H1 (cell line): ENCODE data around the gene MIB2. TPM values are rescaled to one million over a fixed set of nuclear protein-coding genes. Genes with fewer than 3 reads are reported as not detected.

Experiments used
- CTCF ChIA-PET: fragments of 300-600 bp; sonication (Branson Sonifier 250); formaldehyde crosslinking; loops from one replicate; lab custom pipeline; 2021; ENCODE audit not compliant: partially characterized antibody; lab: Charles Lee
- POLR2A ChIA-PET: fragments of 300-600 bp; sonication (Branson Sonifier 250); formaldehyde crosslinking; loops from one replicate; lab custom pipeline; 2021; ENCODE audit warnings: inconsistent platforms; ENCODE audit not compliant: partially characterized antibody; lab: Charles Lee
- DNase-seq, 2 experiments: peaks; one replicate each; pipeline versions ENCODE4 v3.0.0 to v3.0.0-alpha.2; 2010 to 2022; ENCODE audit warnings: low spot score in 2 of 2, low read depth in 1 of 2, mixed read lengths in 1 of 2
- FAIRE-seq: peaks from 2 replicates; lab custom pipeline; 2011; peaks lifted over from hg19 to GRCh38; lab: Jason Lieb, UNC
- H2AFZ ChIP-seq: 2 replicates; pipeline ENCODE4 v1.8.1; 2012; ENCODE audit warnings: low read length, inconsistent platforms
- H2AK5ac ChIP-seq: 2 replicates; pipeline ENCODE4 v1.6.1; 2013; ENCODE audit warnings: low read depth, low read length
- H2BK120ac ChIP-seq: replicated peaks from 2 replicates; pipeline ENCODE3; 2013; ENCODE audit warnings: low read depth, low read length, inconsistent platforms
- H2BK12ac ChIP-seq: 2 replicates; pipeline ENCODE4 v1.6.1; 2013; ENCODE audit warnings: low read depth, low read length
- H2BK15ac ChIP-seq: 2 replicates; pipeline ENCODE4 v1.6.1; 2013; ENCODE audit warnings: low read length
- H2BK20ac ChIP-seq: 2 replicates; pipeline ENCODE4 v1.6.1; 2013; ENCODE audit warnings: low read length
- H2BK5ac ChIP-seq: 2 replicates; pipeline ENCODE4 v1.6.1; 2013; ENCODE audit warnings: low read depth, low read length
- H3K14ac ChIP-seq: 2 replicates; pipeline ENCODE4 v1.6.1; 2013; ENCODE audit warnings: inconsistent platforms; ENCODE audit not compliant: insufficient read length
- H3K18ac ChIP-seq: 2 replicates; pipeline ENCODE4 v1.6.1; 2013; ENCODE audit warnings: low read length; ENCODE audit errors: extremely low read depth
- H3K23ac ChIP-seq: 2 replicates; pipeline ENCODE4 v1.6.1; 2013; ENCODE audit warnings: inconsistent platforms; ENCODE audit not compliant: insufficient read length
- H3K23me2 ChIP-seq: 2 replicates; pipeline ENCODE4 v1.6.1; 2013; ENCODE audit warnings: low read depth, low read length
- H3K27ac ChIP-seq: 2 replicates; pipeline ENCODE4 v1.6.1; 2011; ENCODE audit warnings: low read depth, low read length, inconsistent platforms
- H3K27me3 ChIP-seq, 4 experiments: replicated peaks in 1 of 4; 1 replicate in 1 of 4; 2 replicates in 3 of 4; pipeline versions ENCODE4 v1.6.1 to v1.8.1; 2011 to 2013; ENCODE audit warnings: low read length in 3 of 4, mild to moderate bottlenecking in 3 of 4, inconsistent platforms in 2 of 4, mixed read lengths in 2 of 4, moderate library complexity in 1 of 4; ENCODE audit not compliant: control insufficient read depth in 3 of 4, insufficient read depth in 3 of 4; ENCODE audit errors: extremely low read depth in 1 of 4
- H3K36me3 ChIP-seq, 4 experiments: 2 replicates each; pipeline versions ENCODE4 v1.6.1 to v1.8.1; 2011 to 2013; ENCODE audit warnings: mild to moderate bottlenecking in 4 of 4, low read length in 3 of 4, moderate library complexity in 2 of 4, control low read depth in 1 of 4, inconsistent platforms in 1 of 4; ENCODE audit not compliant: insufficient read depth in 4 of 4, control insufficient read depth in 2 of 4
- H3K4ac ChIP-seq: replicated peaks from 2 replicates; pipeline ENCODE3; 2013; ENCODE audit warnings: low read length, low read depth, mixed read lengths, inconsistent platforms; ENCODE audit not compliant: insufficient read length
- H3K4me1 ChIP-seq, 4 experiments: replicated peaks in 1 of 4; 1 replicate in 1 of 4; 2 replicates in 3 of 4; pipeline versions ENCODE4 v1.6.1 to v1.8.1; 2011 to 2013; ENCODE audit warnings: low read length in 3 of 4, inconsistent platforms in 2 of 4, mixed read lengths in 1 of 4; ENCODE audit not compliant: insufficient read depth in 4 of 4, control insufficient read depth in 3 of 4
- H3K4me2 ChIP-seq, 2 experiments: 2 replicates each; pipeline versions ENCODE4 v1.6.1 to v1.8.1; 2011 to 2013; ENCODE audit warnings: low read depth in 2 of 2, low read length in 2 of 2, control low read depth in 1 of 2, inconsistent platforms in 1 of 2, mild to moderate bottlenecking in 1 of 2; ENCODE audit not compliant: insufficient read depth in 1 of 2
- H3K4me3 ChIP-seq, 4 experiments: fragments of 200-600, 300-600 bp in 1 of 4; sonication (generic), shearing (Covaris generic), sonication (Bioruptor Twin) in 1 of 4; 2 replicates each; pipeline versions ENCODE4 v1.5.1 to v1.8.1; 2011 to 2016; ENCODE audit warnings: low read length in 4 of 4, low read depth in 3 of 4, control low read depth in 2 of 4, inconsistent platforms in 2 of 4, mild to moderate bottlenecking in 2 of 4, mixed read lengths in 1 of 4, moderate library complexity in 1 of 4; ENCODE audit not compliant: insufficient read depth in 2 of 4; ENCODE audit errors: extremely low read depth in 1 of 4
- H3K56ac ChIP-seq: replicated peaks from 2 replicates; pipeline ENCODE3; 2013; ENCODE audit warnings: low read depth, mild to moderate bottlenecking, mixed read lengths, low read length, inconsistent platforms; ENCODE audit not compliant: insufficient read length
- H3K79me1 ChIP-seq: 2 replicates; pipeline ENCODE4 v1.6.1; 2013; ENCODE audit warnings: low read depth, low read length, control low read depth
- H3K79me2 ChIP-seq, 2 experiments: 2 replicates each; pipeline versions ENCODE4 v1.6.1 to v1.8.1; 2012 to 2013; ENCODE audit warnings: low read length in 2 of 2, mild to moderate bottlenecking in 2 of 2, inconsistent platforms in 1 of 2; ENCODE audit not compliant: insufficient read depth in 2 of 2, control insufficient read depth in 1 of 2
- H3K9ac ChIP-seq, 4 experiments: replicated peaks in 1 of 4; 1 replicate in 1 of 4; 2 replicates in 3 of 4; pipeline versions ENCODE4 v1.6.1 to v1.8.1; 2011 to 2013; ENCODE audit warnings: low read depth in 3 of 4, low read length in 3 of 4, control low read depth in 2 of 4, mild to moderate bottlenecking in 2 of 4, moderate library complexity in 2 of 4, inconsistent platforms in 1 of 4; ENCODE audit errors: extremely low read depth in 1 of 4
- H3K9me3 ChIP-seq, 2 experiments: 2 replicates each; pipeline versions ENCODE4 v1.6.1 to v1.8.1; 2012 to 2013; ENCODE audit warnings: mild to moderate bottlenecking in 2 of 2, moderate library complexity in 2 of 2, control low read depth in 1 of 2, inconsistent platforms in 1 of 2, low read depth in 1 of 2, low read length in 1 of 2, mixed read lengths in 1 of 2; ENCODE audit not compliant: insufficient read depth in 2 of 2
- H4K20me1 ChIP-seq, 2 experiments: replicated peaks in 1 of 2; 2 replicates each; pipeline versions ENCODE3 to v1.8.1; 2011 to 2013; ENCODE audit warnings: inconsistent platforms in 2 of 2, low read length in 2 of 2, mild to moderate bottlenecking in 1 of 2; ENCODE audit not compliant: insufficient read depth in 2 of 2, control insufficient read depth in 1 of 2
- H4K5ac ChIP-seq: 2 replicates; pipeline ENCODE4 v1.6.1; 2013; ENCODE audit warnings: low read length, low read depth, mixed read lengths, inconsistent platforms; ENCODE audit not compliant: insufficient read length
- H4K8ac ChIP-seq: 2 replicates; pipeline ENCODE4 v1.8.0; 2013; ENCODE audit warnings: mild to moderate bottlenecking, moderate library complexity, low read length, inconsistent platforms; ENCODE audit not compliant: insufficient read depth; ENCODE audit errors: extremely low read depth
- H4K91ac ChIP-seq: replicated peaks from 2 replicates; pipeline ENCODE3; 2013; ENCODE audit warnings: low read length, mixed read lengths, inconsistent platforms; ENCODE audit not compliant: insufficient read length
- ASH2L ChIP-seq: fragments of 200-600, 300-600 bp; sonication (generic); IDR thresholded peaks from one replicate; pipeline ENCODE4 v1.7.1; 2017; ENCODE audit warnings: low read length
- CBX5 ChIP-seq: fragments of 300-800, 300-1000 bp; sonication (generic); IDR thresholded peaks from 2 replicates; pipeline ENCODE4 v1.7.1; 2016; ENCODE audit warnings: antibody characterized with exemption, low read length, low read depth
- FOSL1 ChIP-seq: IDR thresholded peaks from 2 replicates; pipeline ENCODE4 v1.6.1; 2011; ENCODE audit warnings: mild to moderate bottlenecking, low read depth, low read length, moderate library complexity; ENCODE audit not compliant: insufficient read depth
- HDAC2 ChIP-seq, 2 experiments: fragments of 300-600 bp in 1 of 2; sonication (generic) in 1 of 2; IDR thresholded peaks; 2 replicates each; pipeline ENCODE4 v1.6.1; 2011 to 2012; ENCODE audit warnings: low read depth in 2 of 2, low read length in 2 of 2, mild to moderate bottlenecking in 2 of 2, moderate library complexity in 2 of 2, borderline replicate concordance in 1 of 2, inconsistent platforms in 1 of 2
- HDAC6 ChIP-seq: IDR thresholded peaks from one replicate; pipeline ENCODE4 v1.7.1; 2012; ENCODE audit warnings: low read depth, mild to moderate bottlenecking, inconsistent platforms, low read length, moderate library complexity
- KDM4A ChIP-seq: IDR thresholded peaks from one replicate; pipeline ENCODE4 v1.7.1; 2012; ENCODE audit warnings: low read depth, mild to moderate bottlenecking, moderate library complexity, low read length, inconsistent platforms; ENCODE audit not compliant: severe bottlenecking
- KDM5A ChIP-seq: fragments of 200-600 bp; IDR thresholded peaks from 2 replicates; pipeline ENCODE4 v1.7.1; 2012; ENCODE audit warnings: mild to moderate bottlenecking, low read length, inconsistent platforms, mixed read lengths
- MAFK ChIP-seq: IDR thresholded peaks from 2 replicates; pipeline ENCODE4 v1.6.1; 2012; ENCODE audit warnings: low read depth, mild to moderate bottlenecking, improper control_type of control experiment, low read length
- NANOG ChIP-seq: IDR thresholded peaks from 2 replicates; pipeline ENCODE4 v1.6.1; 2011; ENCODE audit warnings: low read length, low read depth, mild to moderate bottlenecking, inconsistent platforms; ENCODE audit not compliant: insufficient read depth, poor library complexity, severe bottlenecking
- RFX5 ChIP-seq: IDR thresholded peaks from 2 replicates; pipeline ENCODE4 v1.6.1; 2011; ENCODE audit warnings: low read depth, low read length, improper control_type of control experiment, borderline replicate concordance
- SIX5 ChIP-seq: IDR thresholded peaks from 2 replicates; pipeline ENCODE4 v1.6.1; 2011; ENCODE audit warnings: mild to moderate bottlenecking, low read depth, low read length
- WGBS, 2 experiments: shearing (Covaris generic) in 1 of 2; methylation state at CpG; one replicate each; pipeline versions ENCODE4 v1.1.6 to v1.1.7; 2013 to 2015; ENCODE audit warnings: low lambda C conversion rate in 2 of 2, mixed read lengths in 2 of 2, inconsistent platforms in 1 of 2, low coverage in 1 of 2, missing lambda C conversion rate in 1 of 2; ENCODE audit not compliant: insufficient replicate concordance in 2 of 2, insufficient coverage in 1 of 2, insufficient read length in 1 of 2; ENCODE audit errors: extremely low coverage in 1 of 2, missing lambda C conversion rate in 1 of 2; 5-methylcytosine and 5-hydroxymethylcytosine counted together
- polyA plus RNA-seq, 7 experiments: library from polyadenylated mRNA; depleted of rRNA in 3 of 7; stranded (reverse) in 5 of 7; unstranded in 2 of 7; fragments of >200 nt in 5 of 7; fragments of 200-250 nt in 2 of 7; gene quantifications; 1 replicate in 5 of 7; 2 replicates in 1 of 7; 4 replicates in 1 of 7; pipeline versions ENCODE4 v1.2.1 to v1.2.3, GENCODE V29; 2011 to 2013; ENCODE audit warnings: missing spikeins in 2 of 7, mixed read lengths in 2 of 7
- total RNA-seq: library from RNA; stranded (reverse); fragmentation: NEBNext Ultra II Directional; extraction: Animal tissue kit (Norgen Biotek cat#: 25700); gene quantifications from 2 replicates; pipeline ENCODE4 v1.2.1, GENCODE V29; 2021

The MIB2 gene
- total and polyA plus RNA-seq, 2 of the 8 experiments (the other 6 are each of a cell fraction or from before 2014, with no cell fraction given): 32.5 to 60.0 TPM

DNA sequence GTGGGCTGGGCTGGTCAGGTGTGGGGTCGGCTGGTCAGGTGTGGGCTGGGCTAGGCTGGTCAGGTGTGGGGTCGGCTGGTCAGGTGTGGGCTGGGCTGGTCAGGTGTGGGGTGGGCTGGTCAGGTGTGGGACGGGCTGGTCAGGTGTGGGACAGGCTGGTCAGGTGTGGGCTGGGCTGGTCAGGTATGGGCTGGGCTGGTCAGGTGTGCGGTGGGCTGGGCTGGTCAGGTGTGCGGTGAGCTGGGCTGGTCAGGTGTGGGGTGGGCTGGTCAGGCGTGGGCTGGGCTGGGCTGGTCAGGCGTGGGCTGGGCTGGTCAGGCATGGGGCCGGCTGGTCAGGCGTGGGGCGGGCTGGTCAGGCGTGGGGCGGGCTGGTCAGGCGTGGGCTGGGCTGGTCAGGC lies 9.1 kb upstream of the MIB2 start:
- H3K79me1 ChIP-seq: no peaks in the 10 kb centered on the region
- TF ChIP-seq ASH2L: no peak
- TF ChIP-seq NANOG: no peak
- TF ChIP-seq FOSL1: no peak
- TF ChIP-seq SIX5: no peak
- TF ChIP-seq KDM5A: no peak
- TF ChIP-seq CBX5: no peak
- no peak for TF ChIP-seq RFX5
- TF ChIP-seq HDAC2 (IDR thresholded peaks at IDR 0.05; ENCODE audit: borderline replicate concordance in 1 of 2, low read depth in 2 of 2, low read length in 2 of 2): no peak
- TF ChIP-seq HDAC6: no peak
- TF ChIP-seq KDM4A: no peak
- no peak for TF ChIP-seq MAFK
- TF ChIP-seq, all 59 proteins: peak for 0
- no peak for FAIRE-seq

More for the DNA sequence above, 9.1 kb upstream of the MIB2 start:
- H4K20me1 ChIP-seq: peaks cover 0 to 2% of the 10 kb centered on the region in 2 experiments
- no peak overlapping the region for H3K14ac ChIP-seq
- no peaks in the 10 kb centered on the region for H3K4me1 ChIP-seq
- H2AK5ac ChIP-seq: no peak overlapping the region
- H3K23ac ChIP-seq: no peak overlapping the region
- no peak overlapping the region for H2BK12ac ChIP-seq
- no peak overlapping the region for H3K56ac ChIP-seq
- no peak overlapping the region for H3K4me3 ChIP-seq
- no peaks in the 10 kb centered on the region for H3K36me3 ChIP-seq
- 60% methylated on average over 1 of the region's 13 CpGs; no CpG with 5 or more reads in 1 of the 2 experiments for WGBS, 2 experiments
- POLR2A ChIA-PET: no interaction called here
- no peak for DNase-seq
- CTCF ChIA-PET: interaction anchor here (0.6 kb wide), 1 partner anchor 24 kb away, joined by 5 read pairs; no protein-coding TSS in a partner anchor
- no peak overlapping the region for H3K27ac ChIP-seq
- H4K8ac ChIP-seq: no peak overlapping the region
- H3K9me3 ChIP-seq: no peaks in the 10 kb centered on the region
- H4K91ac ChIP-seq: no peak overlapping the region
- H2BK20ac ChIP-seq: no peak overlapping the region
- no peak overlapping the region for H3K18ac ChIP-seq
- no peaks in the 10 kb centered on the region for H3K23me2 ChIP-seq
- no peak overlapping the region for H2BK120ac ChIP-seq
- no peak overlapping the region for H3K9ac ChIP-seq
- H4K5ac ChIP-seq: no peak overlapping the region
- peaks cover 1 to 9% (median 5%) of the 10 kb centered on the region in 4 experiments; a peak in 6 of 7 replicates for H3K27me3 ChIP-seq
- H2BK5ac ChIP-seq: no peak overlapping the region
- H3K4me2 ChIP-seq: no peak overlapping the region
- no peak overlapping the region for H3K4ac ChIP-seq
- H2AFZ ChIP-seq: no peak overlapping the region
- no peaks in the 10 kb centered on the region for H3K79me2 ChIP-seq
- no peak overlapping the region for H2BK15ac ChIP-seq
